Measurements from ENCODE around the gene SRSF9.

SRSF9 gene

GRCh38 chr12:120470150-120470784 is 719 bp upstream of the SRSF9 start:
- no peak for TF ChIP-seq FOXP2 (optimal IDR thresholded peaks at IDR 0.05; ENCODE audit: borderline replicate concordance, extremely low read depth, extremely low read length, insufficient read depth)
- TF ChIP-seq SIN3A (IDR thresholded peaks at IDR 0.05; ENCODE audit: borderline replicate concordance, insufficient read depth, low read length): no peak
- no peak for TF ChIP-seq POLR2AphosphoS5 (IDR thresholded peaks at IDR 0.05; ENCODE audit: low read depth, low read length)
- TF ChIP-seq REST (IDR thresholded peaks at IDR 0.05; ENCODE audit: insufficient read depth in 1 of 2, low read depth in 2 of 2, low read length in 2 of 2): no peak
- TF ChIP-seq TAF1 (IDR thresholded peaks at IDR 0.05; ENCODE audit: borderline replicate concordance, insufficient read depth, low read length): no peak

- TF ChIP-seq SIN3A (IDR thresholded peaks at IDR 0.05; ENCODE audit: borderline replicate concordance, insufficient read depth, low read length) (no peak), FOXP2 (optimal IDR thresholded peaks at IDR 0.05; ENCODE audit: borderline replicate concordance, extremely low read depth, extremely low read length, insufficient read depth) (no peak), POLR2AphosphoS5 (IDR thresholded peaks at IDR 0.05; ENCODE audit: low read depth, low read length) (no peak), TAF1 (IDR thresholded peaks at IDR 0.05; ENCODE audit: borderline replicate concordance, insufficient read depth, low read length) (no peak), REST (IDR thresholded peaks at IDR 0.05; ENCODE audit: insufficient read depth in 1 of 2, low read depth in 2 of 2, low read length in 2 of 2) (no peak)
These were observed 613 bp downstream of the SRSF9 start for GRCh38 chr12:120468821-120469449.

DNA sequence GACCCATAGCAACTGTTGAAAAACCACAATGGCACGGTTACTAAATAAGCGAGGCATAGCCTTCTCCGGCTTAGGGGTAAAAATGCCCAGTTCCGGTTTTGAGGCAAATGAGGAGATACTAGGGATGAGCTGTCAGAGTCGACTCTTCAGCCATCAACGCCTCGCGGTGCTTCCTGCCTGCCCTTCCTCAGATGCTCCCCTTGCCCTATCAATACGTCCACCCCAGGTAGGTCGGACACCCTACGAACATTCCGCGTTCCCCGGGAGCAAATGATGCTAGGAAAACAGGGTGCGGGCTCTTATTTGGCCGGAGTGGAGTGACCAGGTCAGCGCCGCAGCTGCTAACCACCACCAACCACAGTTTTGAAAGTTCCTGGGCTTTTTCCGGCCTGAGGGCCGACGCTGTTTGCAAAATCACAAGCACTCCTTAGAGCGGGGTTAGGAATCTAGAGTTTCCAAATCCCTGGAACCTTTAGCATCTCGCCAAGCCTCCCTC is 1.2 kb downstream of the SRSF9 start:
- TF ChIP-seq TAF1 (IDR thresholded peaks at IDR 0.05; ENCODE audit: borderline replicate concordance, insufficient read depth, low read length): 0 out of 2 replicates have a peak, but pooled peaks have one; percentile 40
- no peak for TF ChIP-seq FOXP2 (optimal IDR thresholded peaks at IDR 0.05; ENCODE audit: borderline replicate concordance, extremely low read depth, extremely low read length, insufficient read depth)
- TF ChIP-seq POLR2AphosphoS5 (IDR thresholded peaks at IDR 0.05; ENCODE audit: low read depth, low read length): no peak; the same call in 1 of the 2 replicates
- peak; percentile 73; the same call in 1 of the 2 replicates for TF ChIP-seq SIN3A (IDR thresholded peaks at IDR 0.05; ENCODE audit: borderline replicate concordance, insufficient read depth, low read length)
- TF ChIP-seq REST (IDR thresholded peaks at IDR 0.05; ENCODE audit: insufficient read depth in 1 of 2, low read depth in 2 of 2, low read length in 2 of 2): no peak

- TF ChIP-seq FOXP2 (optimal IDR thresholded peaks at IDR 0.05; ENCODE audit: borderline replicate concordance, extremely low read depth, extremely low read length, insufficient read depth): no peak
- TF ChIP-seq POLR2AphosphoS5 (IDR thresholded peaks at IDR 0.05; ENCODE audit: low read depth, low read length): no peak
- no peak for TF ChIP-seq SIN3A (IDR thresholded peaks at IDR 0.05; ENCODE audit: borderline replicate concordance, insufficient read depth, low read length)
- TF ChIP-seq TAF1 (IDR thresholded peaks at IDR 0.05; ENCODE audit: borderline replicate concordance, insufficient read depth, low read length): no peak
- TF ChIP-seq REST (IDR thresholded peaks at IDR 0.05; ENCODE audit: insufficient read depth in 1 of 2, low read depth in 2 of 2, low read length in 2 of 2): no peak
These were observed 2.1 kb downstream of the SRSF9 start for GRCh38 chr12:120467439-120467838.

Data from PFSK-1 (cell line).